ENCODE data around the gene STK4. TPM values are rescaled to one million over a fixed set of nuclear protein-coding genes. Genes with fewer than 3 reads are reported as not detected.

The STK4 gene
- total and polyA plus RNA-seq, 2 of the 8 experiments (the other 6 are each of a cell fraction or from before 2014, with no cell fraction given), result 12.0 to 34.3 TPM

DNA sequence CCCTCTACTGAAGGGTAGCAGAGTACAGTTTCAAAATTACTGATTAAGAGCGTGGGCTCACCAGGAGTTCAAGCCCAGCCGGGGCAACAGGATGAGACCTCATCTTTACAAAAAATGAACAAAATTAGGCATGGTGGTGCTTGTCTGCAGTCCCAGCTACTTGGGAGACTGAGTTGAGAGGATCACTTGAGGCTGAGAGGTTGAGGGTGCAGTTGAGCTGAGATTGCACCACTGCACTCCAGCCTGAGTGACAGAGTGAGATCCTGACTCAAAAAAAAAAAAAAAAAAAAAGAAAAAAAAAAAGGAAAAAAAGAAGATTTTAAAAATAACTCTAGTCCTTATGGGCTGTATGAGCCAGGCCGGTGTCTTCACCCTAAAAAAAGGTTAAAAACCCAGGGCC lies 37.7 kb upstream of the STK4 start:
- no peak overlapping the region for H4K8ac ChIP-seq (ENCODE audit: extremely low read depth, insufficient read depth, low read length)
- H2AK5ac ChIP-seq (ENCODE audit: low read depth, low read length), result no peak overlapping the region

More for the DNA sequence above, 37.7 kb upstream of the STK4 start:
- Histone ChIP-seq H3K23ac (ENCODE audit: insufficient read length) (no peak overlapping the region), H3K14ac (ENCODE audit: insufficient read length) (no peak overlapping the region), H2BK120ac (replicated peaks; ENCODE audit: low read depth, low read length) (no peak overlapping the region), H3K4me1 (replicated peaks in 1 of 4; ENCODE audit: control insufficient read depth in 3 of 4, insufficient read depth in 4 of 4, low read length in 3 of 4) (no peaks in the 10 kb centered on the region), H2BK15ac (ENCODE audit: low read length) (no peak overlapping the region), H3K23me2 (ENCODE audit: low read depth, low read length) (no peaks in the 10 kb centered on the region), H3K18ac (ENCODE audit: extremely low read depth, low read length) (no peak overlapping the region), H3K79me2 (ENCODE audit: control insufficient read depth in 1 of 2, insufficient read depth in 2 of 2, low read length in 2 of 2) (no peaks in the 10 kb centered on the region), H2BK12ac (ENCODE audit: low read depth, low read length) (no peak overlapping the region), H3K4ac (replicated peaks; ENCODE audit: insufficient read length, low read depth, low read length) (no peak overlapping the region), H3K4me2 (ENCODE audit: insufficient read depth in 1 of 2, low read depth in 2 of 2, low read length in 2 of 2) (no peak overlapping the region), H3K9ac (replicated peaks in 1 of 4; ENCODE audit: extremely low read depth in 1 of 4, low read depth in 3 of 4, low read length in 3 of 4) (no peak overlapping the region), H3K36me3 (ENCODE audit: control insufficient read depth in 2 of 4, insufficient read depth in 4 of 4, low read length in 3 of 4) (peaks cover 11 to 51% (median 34%) of the 10 kb centered on the region in 4 experiments), H2BK20ac (ENCODE audit: low read length) (no peak overlapping the region), H3K56ac (replicated peaks; ENCODE audit: insufficient read length, low read depth, low read length) (no peak overlapping the region), H3K9me3 (ENCODE audit: insufficient read depth in 2 of 2, low read depth in 1 of 2, low read length in 1 of 2) (no peaks in the 10 kb centered on the region), H4K5ac (ENCODE audit: insufficient read length, low read depth, low read length) (no peak overlapping the region), H2AFZ (ENCODE audit: low read length) (no peak overlapping the region), H4K20me1 (replicated peaks in 1 of 2; ENCODE audit: control insufficient read depth in 1 of 2, insufficient read depth in 2 of 2, low read length in 2 of 2) (peaks cover 0 to 6% of the 10 kb centered on the region in 2 experiments), H4K91ac (replicated peaks; ENCODE audit: insufficient read length, low read length) (no peak overlapping the region), H3K79me1 (ENCODE audit: low read depth, low read length) (no peaks in the 10 kb centered on the region; the same call in 1 of the 2 replicates), H3K4me3 (ENCODE audit: extremely low read depth in 1 of 4, insufficient read depth in 2 of 4, low read depth in 3 of 4, low read length in 4 of 4) (no peak overlapping the region), H3K27ac (ENCODE audit: low read depth, low read length) (no peak overlapping the region), H2BK5ac (ENCODE audit: low read depth, low read length) (no peak overlapping the region), H3K27me3 (replicated peaks in 1 of 4; ENCODE audit: control insufficient read depth in 3 of 4, extremely low read depth in 1 of 4, insufficient read depth in 3 of 4, low read length in 3 of 4) (no peaks in the 10 kb centered on the region)
- WGBS, 2 experiments (ENCODE audit: extremely low coverage in 1 of 2, insufficient coverage in 1 of 2, insufficient read length in 1 of 2, insufficient replicate concordance in 2 of 2, low coverage in 1 of 2, low lambda C conversion rate in 2 of 2, missing lambda C conversion rate in 1 of 2), result 62% methylated on average over 3 of the region's 3 CpGs; no CpG with 5 or more reads in 1 of the 2 experiments
- ChIA-PET POLR2A (ENCODE audit: partially characterized antibody) (interaction anchor here (4.9 kb wide), 1 partner anchor 13 kb away, joined by 27 read pairs; no protein-coding TSS in a partner anchor), CTCF (ENCODE audit: partially characterized antibody) (interaction anchor here (0.6 to 0.9 kb wide), 2 partner anchors 41 to 243 kb away, joined by 3 read pairs; no protein-coding TSS in a partner anchor)
- TF ChIP-seq EP300 (IDR thresholded peaks at IDR 0.05; ENCODE audit: borderline replicate concordance in 1 of 2, low read depth in 2 of 2, low read length in 2 of 2) (no peak), BCL11A (IDR thresholded peaks at IDR 0.05; ENCODE audit: low read depth in 2 of 2, low read length in 2 of 2) (no peak), TAF1 (IDR thresholded peaks at IDR 0.05; ENCODE audit: low read depth, low read length) (no peak), TBP (IDR thresholded peaks at IDR 0.05; ENCODE audit: low read depth, low read length) (no peak), TAF7 (optimal IDR thresholded peaks at IDR 0.05; ENCODE audit: borderline replicate concordance, low read depth, low read length) (no peak), KDM5A (IDR thresholded peaks at IDR 0.05; ENCODE audit: low read length) (no peak)
- DNase-seq (ENCODE audit: low read depth in 1 of 2, low spot score in 2 of 2), result no peak
- no peak for FAIRE-seq

All from H1 (cell line).